ENCODE data around the gene TNFRSF9. TPM values are rescaled to one million over a fixed set of nuclear protein-coding genes. Genes with fewer than 3 reads are reported as not detected.
"Not testable (repeated sequence)": the region's sequence is repeated elsewhere in the genome, so short reads cannot be mapped to it uniquely, and the experiment has no call there.

Gene TNFRSF9
- total RNA-seq, 1 donor from 2014 or later, result 4.8 TPM

DNA sequence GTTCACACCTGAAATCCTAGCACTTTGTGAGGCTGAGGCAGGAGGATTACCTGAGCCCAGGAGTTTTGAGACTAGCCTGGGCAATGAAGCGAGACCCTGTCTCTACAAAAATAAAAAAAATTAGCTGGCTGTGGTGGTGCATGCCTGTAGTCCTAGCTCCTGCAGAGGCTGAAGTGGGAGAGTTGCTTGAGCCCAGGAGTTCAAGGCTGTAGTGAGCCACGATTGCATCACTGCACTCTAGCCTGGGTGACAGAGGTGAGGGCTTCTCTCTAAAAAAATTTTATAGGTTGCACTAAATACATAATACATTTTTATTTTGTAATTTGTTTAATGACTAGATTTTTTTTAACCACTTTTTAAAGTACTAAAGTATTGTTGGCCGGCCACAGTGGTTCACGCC, 27.0 kb upstream of the TNFRSF9 start:
- Mint-ChIP-seq H3K9me3 (ENCODE audit: unreplicated experiment) (no peaks in the 10 kb centered on the region), H3K36me3 (ENCODE audit: low read depth, unreplicated experiment) (peaks cover 30% of the 10 kb centered on the region), H3K4me3 (ENCODE audit: unreplicated experiment) (no peak overlapping the region), H3K4me1 (ENCODE audit: unreplicated experiment) (peaks cover 2% of the 10 kb centered on the region), H3K27me3 (ENCODE audit: unreplicated experiment) (no peaks in the 10 kb centered on the region), H3K27ac (ENCODE audit: unreplicated experiment) (no peak overlapping the region)
- TF ChIP-seq, protein P1, sequence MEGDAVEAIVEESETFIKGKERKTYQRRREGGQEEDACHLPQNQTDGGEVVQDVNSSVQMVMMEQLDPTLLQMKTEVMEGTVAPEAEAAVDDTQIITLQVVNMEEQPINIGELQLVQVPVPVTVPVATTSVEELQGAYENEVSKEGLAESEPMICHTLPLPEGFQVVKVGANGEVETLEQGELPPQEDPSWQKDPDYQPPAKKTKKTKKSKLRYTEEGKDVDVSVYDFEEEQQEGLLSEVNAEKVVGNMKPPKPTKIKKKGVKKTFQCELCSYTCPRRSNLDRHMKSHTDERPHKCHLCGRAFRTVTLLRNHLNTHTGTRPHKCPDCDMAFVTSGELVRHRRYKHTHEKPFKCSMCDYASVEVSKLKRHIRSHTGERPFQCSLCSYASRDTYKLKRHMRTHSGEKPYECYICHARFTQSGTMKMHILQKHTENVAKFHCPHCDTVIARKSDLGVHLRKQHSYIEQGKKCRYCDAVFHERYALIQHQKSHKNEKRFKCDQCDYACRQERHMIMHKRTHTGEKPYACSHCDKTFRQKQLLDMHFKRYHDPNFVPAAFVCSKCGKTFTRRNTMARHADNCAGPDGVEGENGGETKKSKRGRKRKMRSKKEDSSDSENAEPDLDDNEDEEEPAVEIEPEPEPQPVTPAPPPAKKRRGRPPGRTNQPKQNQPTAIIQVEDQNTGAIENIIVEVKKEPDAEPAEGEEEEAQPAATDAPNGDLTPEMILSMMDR (IDR thresholded peaks at IDR 0.05; ENCODE audit: unreplicated experiment), result no peak
- DNase-seq (ENCODE audit: low spot score), result no peak

DNA sequence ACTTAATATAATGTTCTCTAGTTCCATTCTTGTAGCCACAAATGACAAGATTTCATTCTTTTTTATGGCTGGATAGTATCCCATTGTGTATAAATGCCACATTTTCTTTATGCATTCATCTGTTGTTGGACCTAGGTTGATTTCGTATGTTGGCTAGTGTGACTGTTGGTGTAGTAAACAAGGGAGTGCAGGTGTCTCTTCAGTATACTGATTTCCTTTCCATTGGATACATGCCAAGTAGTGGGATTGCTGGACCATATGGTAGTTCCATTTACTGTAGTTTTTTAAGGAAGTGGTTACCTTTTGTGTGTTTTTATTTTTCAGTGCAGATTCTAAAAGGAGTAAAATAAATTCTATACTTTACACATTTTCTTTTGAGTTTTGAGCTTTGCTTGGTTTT, 26.6 kb upstream of the TNFRSF9 start:
- Mint-ChIP-seq H3K4me3 (ENCODE audit: unreplicated experiment) (no peak overlapping the region), H3K27ac (ENCODE audit: unreplicated experiment) (no peak overlapping the region), H3K36me3 (ENCODE audit: low read depth, unreplicated experiment) (peaks cover 30% of the 10 kb centered on the region), H3K27me3 (ENCODE audit: unreplicated experiment) (no peaks in the 10 kb centered on the region), H3K9me3 (ENCODE audit: unreplicated experiment) (no peaks in the 10 kb centered on the region), H3K4me1 (ENCODE audit: unreplicated experiment) (peaks cover 5% of the 10 kb centered on the region)
- TF ChIP-seq, protein P1 (IDR thresholded peaks at IDR 0.05; ENCODE audit: unreplicated experiment), result no peak
- DNase-seq (ENCODE audit: low spot score), result no peak

DNA sequence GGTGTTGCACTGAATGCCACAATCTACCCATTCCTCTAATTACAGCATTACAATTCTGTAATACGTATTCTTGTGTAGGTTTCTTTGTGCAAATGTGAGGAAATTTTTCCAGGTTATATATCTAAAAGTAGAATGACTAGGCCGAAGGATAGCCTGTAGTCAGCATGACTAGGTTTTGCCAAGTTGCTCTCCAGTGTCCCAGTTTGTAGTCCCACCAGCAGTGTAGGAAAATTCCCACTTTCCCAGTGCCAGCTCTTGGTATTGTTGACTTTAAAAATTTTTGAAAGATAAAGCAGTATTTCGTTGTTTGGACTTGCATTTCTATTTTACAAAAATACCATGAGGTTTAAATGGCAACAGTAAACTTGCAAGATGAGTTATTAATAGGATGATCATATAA, 23.8 kb upstream of the TNFRSF9 start:
- Mint-ChIP-seq H3K36me3 (ENCODE audit: low read depth, unreplicated experiment) (peaks cover 14% of the 10 kb centered on the region), H3K4me3 (ENCODE audit: unreplicated experiment) (no peak overlapping the region), H3K27ac (ENCODE audit: unreplicated experiment) (no peak overlapping the region), H3K4me1 (ENCODE audit: unreplicated experiment) (peaks cover 20% of the 10 kb centered on the region), H3K9me3 (ENCODE audit: unreplicated experiment) (no peaks in the 10 kb centered on the region), H3K27me3 (ENCODE audit: unreplicated experiment) (no peaks in the 10 kb centered on the region)
- no peak for DNase-seq (ENCODE audit: low spot score)
- TF ChIP-seq, protein P1 (IDR thresholded peaks at IDR 0.05; ENCODE audit: unreplicated experiment), result no peak

DNA sequence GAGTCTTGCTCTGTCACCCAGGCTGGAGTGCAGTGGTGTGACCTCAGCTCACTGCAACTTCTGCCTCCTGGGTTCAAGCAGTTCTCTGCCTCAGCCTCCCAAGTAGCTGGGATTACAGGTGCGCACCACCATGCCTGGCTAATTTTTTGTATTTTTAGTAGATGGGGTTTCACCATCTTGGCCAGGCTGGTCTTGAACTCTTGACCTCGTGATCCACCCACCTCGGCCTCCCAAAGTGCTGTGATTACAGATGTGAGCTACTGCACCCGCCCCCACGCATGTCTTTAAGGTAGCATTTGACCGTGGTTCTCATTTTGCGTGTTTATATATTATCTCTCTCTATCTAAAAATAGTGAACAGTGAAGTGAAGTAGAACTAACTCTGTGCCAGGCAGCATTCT, 23.2 kb upstream of the TNFRSF9 start:
- peaks cover 20% of the 10 kb centered on the region for H3K4me1 Mint-ChIP-seq (ENCODE audit: unreplicated experiment)
- H3K4me3 Mint-ChIP-seq (ENCODE audit: unreplicated experiment); H3K36me3 Mint-ChIP-seq (ENCODE audit: low read depth, unreplicated experiment); DNase-seq (ENCODE audit: low spot score); H3K27ac Mint-ChIP-seq (ENCODE audit: unreplicated experiment); H3K27me3 Mint-ChIP-seq (ENCODE audit: unreplicated experiment); H3K9me3 Mint-ChIP-seq (ENCODE audit: unreplicated experiment): not testable (repeated sequence)

DNA sequence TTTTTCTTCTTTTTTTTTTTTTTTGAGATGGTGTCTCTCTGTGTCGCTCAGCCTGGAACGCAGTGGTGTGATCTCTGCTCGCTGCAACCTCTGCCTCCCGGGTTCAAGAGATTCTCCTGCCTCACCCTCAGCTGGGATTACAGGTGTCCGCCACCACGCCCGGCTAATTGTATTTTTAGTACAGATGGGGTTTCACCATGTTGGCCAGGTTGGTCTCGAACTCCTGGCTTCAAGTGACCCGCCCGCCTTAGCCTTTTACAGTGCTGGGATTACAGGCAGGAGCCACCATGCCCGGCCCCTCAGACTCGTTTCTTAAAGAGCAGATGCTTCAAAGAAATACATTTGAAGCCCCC, 22.7 kb upstream of the TNFRSF9 start:
- DNase-seq (ENCODE audit: low spot score); H3K27ac Mint-ChIP-seq (ENCODE audit: unreplicated experiment); H3K9me3 Mint-ChIP-seq (ENCODE audit: unreplicated experiment); H3K27me3 Mint-ChIP-seq (ENCODE audit: unreplicated experiment); H3K36me3 Mint-ChIP-seq (ENCODE audit: low read depth, unreplicated experiment); H3K4me3 Mint-ChIP-seq (ENCODE audit: unreplicated experiment): not testable (repeated sequence)
- peaks cover 20% of the 10 kb centered on the region for H3K4me1 Mint-ChIP-seq (ENCODE audit: unreplicated experiment)

DNA sequence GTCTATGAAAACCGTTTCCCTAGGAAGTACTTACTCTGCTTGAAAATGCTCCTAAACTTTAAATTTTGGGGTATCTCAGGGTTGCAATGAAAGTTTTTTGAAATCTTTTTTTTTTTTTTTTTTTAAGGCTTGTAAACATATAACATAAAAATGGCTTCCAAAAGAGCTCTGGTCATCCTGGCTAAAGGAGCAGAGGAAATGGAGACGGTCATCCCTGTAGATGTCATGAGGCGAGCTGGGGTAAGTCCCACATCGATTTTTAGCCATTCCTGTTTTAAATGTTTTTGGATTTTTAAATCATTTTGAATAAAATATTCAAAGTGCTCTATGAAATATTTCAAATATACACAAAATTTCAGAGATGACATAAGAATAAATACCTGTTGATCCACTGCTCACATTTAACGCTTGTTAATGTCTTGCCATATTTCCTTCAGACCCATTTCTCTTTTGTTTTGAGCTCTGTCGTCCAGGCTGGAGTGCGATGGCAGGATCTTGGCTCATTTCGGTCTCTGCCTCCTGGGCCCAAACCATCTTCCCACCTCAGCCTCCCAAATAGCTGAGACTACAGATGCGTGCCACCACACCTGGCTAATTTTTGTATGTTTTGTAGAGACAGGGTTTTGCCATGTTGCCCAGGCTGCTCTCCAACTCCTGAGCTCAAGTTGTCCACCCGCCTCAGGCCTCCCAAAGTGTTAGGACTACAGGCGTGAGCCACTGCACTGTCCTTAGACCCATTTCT, 22.2 kb upstream of the TNFRSF9 start:
- Mint-ChIP-seq H3K27ac (ENCODE audit: unreplicated experiment) (no peak overlapping the region), H3K36me3 (ENCODE audit: low read depth, unreplicated experiment) (peaks cover 8% of the 10 kb centered on the region), H3K27me3 (ENCODE audit: unreplicated experiment) (no peaks in the 10 kb centered on the region), H3K4me1 (ENCODE audit: unreplicated experiment) (peaks cover 20% of the 10 kb centered on the region), H3K9me3 (ENCODE audit: unreplicated experiment) (no peaks in the 10 kb centered on the region), H3K4me3 (ENCODE audit: unreplicated experiment) (peak overlapping the region; percentile 94)
- TF ChIP-seq, protein P1 (IDR thresholded peaks at IDR 0.05; ENCODE audit: unreplicated experiment), result no peak
- DNase-seq (ENCODE audit: low spot score), result no peak
